ENCODE results near the gene BCL6. TPM values are rescaled to one million over a fixed set of nuclear protein-coding genes. Genes with fewer than 3 reads are reported as not detected.

The BCL6 gene
- total and polyA plus RNA-seq, 2 of the 8 experiments (the other 6 are each of a cell fraction or from before 2014, with no cell fraction given): 5.7 to 10.4 TPM

- no peak for TF ChIP-seq ATF2 (IDR thresholded peaks at IDR 0.05; ENCODE audit: low read length)
- TF ChIP-seq CREB1 (IDR thresholded peaks at IDR 0.05): no peak
These were observed 49.5 kb upstream of the BCL6 start (continued) for GRCh38 chr3:187794731-187795130.
